ENCODE results near the gene HOXC9.

DNA sequence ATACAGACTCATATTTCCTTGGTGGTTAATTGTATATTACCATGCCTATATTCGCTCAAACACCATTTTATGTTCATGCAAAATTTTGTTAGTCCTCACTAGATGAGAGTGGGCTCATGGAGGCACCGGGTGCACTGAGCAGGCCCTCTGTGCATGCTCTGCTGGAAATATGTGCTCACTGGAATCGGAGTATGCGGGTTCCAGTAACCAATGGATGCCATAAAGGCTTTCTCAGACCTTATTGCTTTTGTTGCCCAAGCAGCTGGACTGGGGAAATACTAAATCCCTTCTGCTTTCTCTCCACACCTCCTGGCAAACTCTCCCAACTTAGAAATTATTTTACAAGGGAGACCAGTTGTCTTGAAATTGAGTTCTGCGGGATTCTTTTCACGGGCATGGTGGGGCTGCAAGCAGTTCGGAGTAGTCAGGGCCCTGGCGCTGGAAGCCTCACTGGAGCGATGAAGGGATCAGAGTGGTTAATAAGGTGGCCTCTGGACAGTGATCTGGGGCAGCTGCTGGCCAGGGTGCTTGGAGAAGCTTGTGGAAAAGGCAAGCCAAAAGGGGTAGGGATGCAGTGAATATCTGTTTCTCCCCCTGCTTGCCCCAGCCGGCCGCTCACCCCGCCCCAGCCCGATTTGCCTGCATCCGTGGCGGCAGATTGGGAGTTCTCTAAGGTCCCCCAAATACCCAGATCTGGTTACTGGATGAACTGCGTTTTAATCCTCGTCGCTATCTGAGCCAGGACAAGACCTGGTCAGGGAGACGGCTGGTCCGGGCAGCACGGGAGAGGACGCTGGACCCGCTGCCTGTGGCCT is 20.8 kb downstream of the HOXC9 start:
- TF ChIP-seq, protein P1, sequence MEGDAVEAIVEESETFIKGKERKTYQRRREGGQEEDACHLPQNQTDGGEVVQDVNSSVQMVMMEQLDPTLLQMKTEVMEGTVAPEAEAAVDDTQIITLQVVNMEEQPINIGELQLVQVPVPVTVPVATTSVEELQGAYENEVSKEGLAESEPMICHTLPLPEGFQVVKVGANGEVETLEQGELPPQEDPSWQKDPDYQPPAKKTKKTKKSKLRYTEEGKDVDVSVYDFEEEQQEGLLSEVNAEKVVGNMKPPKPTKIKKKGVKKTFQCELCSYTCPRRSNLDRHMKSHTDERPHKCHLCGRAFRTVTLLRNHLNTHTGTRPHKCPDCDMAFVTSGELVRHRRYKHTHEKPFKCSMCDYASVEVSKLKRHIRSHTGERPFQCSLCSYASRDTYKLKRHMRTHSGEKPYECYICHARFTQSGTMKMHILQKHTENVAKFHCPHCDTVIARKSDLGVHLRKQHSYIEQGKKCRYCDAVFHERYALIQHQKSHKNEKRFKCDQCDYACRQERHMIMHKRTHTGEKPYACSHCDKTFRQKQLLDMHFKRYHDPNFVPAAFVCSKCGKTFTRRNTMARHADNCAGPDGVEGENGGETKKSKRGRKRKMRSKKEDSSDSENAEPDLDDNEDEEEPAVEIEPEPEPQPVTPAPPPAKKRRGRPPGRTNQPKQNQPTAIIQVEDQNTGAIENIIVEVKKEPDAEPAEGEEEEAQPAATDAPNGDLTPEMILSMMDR (IDR thresholded peaks at IDR 0.05), result no peak
- TF ChIP-seq ZFX (IDR thresholded peaks at IDR 0.05; ENCODE audit: borderline replicate concordance), result no peak

All from 22Rv1 (cell line).